HEK293T (cell line): ENCODE measurements around the gene FAM168B.

Source experiments
- ARNT ChIP-seq: fragments of 450-650 bp; IDR thresholded peaks from 2 replicates; pipeline ENCODE4 v1.6.1; 2017; ENCODE audit warnings: mild to moderate bottlenecking
- BHLHE40 ChIP-seq: fragments of 450-650 bp; IDR thresholded peaks from 2 replicates; pipeline ENCODE4 v1.6.1; 2016; ENCODE audit warnings: mild to moderate bottlenecking, moderate library complexity, borderline replicate concordance
- CTBP1 ChIP-seq: fragments of 450-650 bp; IDR thresholded peaks from 2 replicates; pipeline ENCODE4 v1.6.1; 2016; ENCODE audit warnings: borderline replicate concordance
- ELF4 ChIP-seq: fragments of 450-650 bp; IDR thresholded peaks from 2 replicates; pipeline ENCODE4 v1.6.1; 2017; ENCODE audit warnings: antibody characterized with exemption
- FOXA1 ChIP-seq: fragments of 450-650 bp; IDR thresholded peaks from 2 replicates; pipeline ENCODE4 v1.6.1; 2016; ENCODE audit warnings: mild to moderate bottlenecking
- FOXK2 ChIP-seq: fragments of 450-650 bp; IDR thresholded peaks from 2 replicates; pipeline ENCODE4 v1.6.1; 2016; ENCODE audit warnings: mild to moderate bottlenecking
- FOXM1 ChIP-seq: fragments of 450-650 bp; IDR thresholded peaks from 2 replicates; pipeline ENCODE4 v1.6.1; 2017; ENCODE audit warnings: mild to moderate bottlenecking, borderline replicate concordance
- HDGF ChIP-seq: fragments of 450-650 bp; IDR thresholded peaks from 2 replicates; pipeline ENCODE4 v1.6.1; 2017; ENCODE audit warnings: antibody characterized with exemption, borderline replicate concordance
- NFRKB ChIP-seq: fragments of 450-650 bp; IDR thresholded peaks from 2 replicates; pipeline ENCODE4 v1.6.1; 2016; ENCODE audit warnings: mild to moderate bottlenecking, moderate library complexity
- SP1 ChIP-seq: fragments of 450-650 bp; IDR thresholded peaks from 2 replicates; pipeline ENCODE4 v1.6.1; 2017
- SUZ12 ChIP-seq: fragments of 450-650 bp; IDR thresholded peaks from 2 replicates; pipeline ENCODE4 v1.6.1; 2016; ENCODE audit warnings: mild to moderate bottlenecking
- TARDBP ChIP-seq: fragments of 450-650 bp; IDR thresholded peaks from 2 replicates; pipeline ENCODE4 v1.6.1; 2016

- no peak for TF ChIP-seq FOXM1
- no peak for TF ChIP-seq SUZ12
- TF ChIP-seq BHLHE40 = no peak
- TF ChIP-seq TARDBP = no peak
- no peak for TF ChIP-seq CTBP1
- TF ChIP-seq ARNT = no peak
- TF ChIP-seq FOXK2 = no peak
- TF ChIP-seq SP1 = no peak
- TF ChIP-seq FOXA1 = no peak
- no peak for TF ChIP-seq NFRKB
- no peak for TF ChIP-seq HDGF
- TF ChIP-seq ELF4 = no peak
Measured at GRCh38 chr2:131039908-131040660, 53.2 kb downstream of the FAM168B start.
